ENCODE measurements around the gene WDR70.
A peak's percentile ranks its signal among the peaks of the same experiment; 100 is the strongest.

WDR70 gene

DNA sequence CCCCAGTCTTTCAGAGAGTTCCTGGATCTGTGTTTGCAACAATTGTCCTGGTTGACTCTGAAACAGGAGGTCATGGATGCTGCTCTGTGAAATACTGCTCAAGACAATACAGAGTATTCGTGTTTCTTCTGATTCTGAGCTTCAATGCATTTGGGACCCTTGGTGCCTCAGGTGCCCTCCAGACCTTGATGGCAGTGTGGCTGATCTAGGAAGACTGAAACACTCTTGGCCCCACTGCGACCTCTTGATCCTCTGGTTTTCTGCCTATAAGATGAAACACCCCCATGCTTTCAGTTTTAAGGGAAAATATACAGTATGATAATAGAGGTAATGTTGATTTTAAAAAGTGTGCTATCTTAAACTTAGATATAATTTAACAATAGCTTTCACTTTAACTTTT, 393.1 kb downstream of the WDR70 start:
- H3K14ac ChIP-seq (ENCODE audit: low read length) = peak overlapping the region; percentile 79
- no peaks in the 10 kb centered on the region for H3K27me3 ChIP-seq (ENCODE audit: insufficient read depth, low read length)
- H4K8ac ChIP-seq (ENCODE audit: low read depth, low read length) = peak overlapping the region; percentile 17
- no peak overlapping the region for H3K9ac ChIP-seq (ENCODE audit: low read length)
- H2BK5ac ChIP-seq (ENCODE audit: low read depth, low read length, poor library complexity) = peak overlapping the region; percentile 93
- peak overlapping the region; percentile 49 for H3K4ac ChIP-seq (ENCODE audit: low read depth, low read length)
- H3K4me3 ChIP-seq (ENCODE audit: low read depth, low read length) = no peak overlapping the region
- peak overlapping the region; percentile 27 for H3K4me2 ChIP-seq (ENCODE audit: low read length)
- H3K79me2 ChIP-seq (ENCODE audit: control insufficient read depth, insufficient read depth, low read length, poor library complexity) = peaks cover 4% of the 10 kb centered on the region
- peak overlapping the region; percentile 97 for H2BK120ac ChIP-seq (ENCODE audit: insufficient read depth, low read length, poor library complexity)
- no peaks in the 10 kb centered on the region for H3K36me3 ChIP-seq (ENCODE audit: control insufficient read depth in 1 of 2, insufficient read depth in 2 of 2, low read length in 2 of 2)
- no peak overlapping the region for H2AFZ ChIP-seq (ENCODE audit: insufficient read depth, low read length, poor library complexity)
- peak overlapping the region; percentile 23 for H2AK5ac ChIP-seq (ENCODE audit: low read length)
- H3K9me3 ChIP-seq (ENCODE audit: insufficient read depth, low read depth, low read length) = no peaks in the 10 kb centered on the region
- peaks cover 32% of the 10 kb centered on the region for H3K79me1 ChIP-seq (ENCODE audit: low read length)
- H4K12ac ChIP-seq (ENCODE audit: low read depth, low read length) = no peak overlapping the region
- peaks cover 18 to 24% of the 10 kb centered on the region in 2 experiments for H3K4me1 ChIP-seq (ENCODE audit: control insufficient read depth in 1 of 2, insufficient read depth in 2 of 2, low read length in 2 of 2)
- WGBS (ENCODE audit: extremely low coverage, insufficient coverage, insufficient read length) = no CpG with 5 or more reads among the region's 2 CpGs
- H3K23ac ChIP-seq (ENCODE audit: low read length) = no peak overlapping the region
- DNase-seq = no peak
- H2BK12ac ChIP-seq (ENCODE audit: low read length) = peak overlapping the region; percentile 67
- peak overlapping the region; percentile 85 for H4K91ac ChIP-seq (ENCODE audit: low read depth, low read length)
- H3K18ac ChIP-seq (ENCODE audit: low read length) = peak overlapping the region; percentile 84
- H3K27ac ChIP-seq (ENCODE audit: low read depth, low read length) = peak overlapping the region; percentile 98

GRCh38 chr5:37773809-37774208, 394.7 kb downstream of the WDR70 start:
- peak overlapping the region; percentile 45 for H4K91ac ChIP-seq (ENCODE audit: low read depth, low read length)
- H3K79me1 ChIP-seq (ENCODE audit: low read length) = peaks cover 34% of the 10 kb centered on the region
- H3K23ac ChIP-seq (ENCODE audit: low read length) = no peak overlapping the region
- H3K4me2 ChIP-seq (ENCODE audit: low read length) = no peak overlapping the region
- peaks cover 20 to 27% of the 10 kb centered on the region in 2 experiments for H3K4me1 ChIP-seq (ENCODE audit: control insufficient read depth in 1 of 2, insufficient read depth in 2 of 2, low read length in 2 of 2)
- H3K36me3 ChIP-seq (ENCODE audit: control insufficient read depth in 1 of 2, insufficient read depth in 2 of 2, low read length in 2 of 2) = no peaks in the 10 kb centered on the region
- peak overlapping the region; percentile 29 for H2BK120ac ChIP-seq (ENCODE audit: insufficient read depth, low read length, poor library complexity)
- peak overlapping the region; percentile 84 for H2AK5ac ChIP-seq (ENCODE audit: low read length)
- no peak overlapping the region for H2BK5ac ChIP-seq (ENCODE audit: low read depth, low read length, poor library complexity)
- H3K79me2 ChIP-seq (ENCODE audit: control insufficient read depth, insufficient read depth, low read length, poor library complexity) = peaks cover 4% of the 10 kb centered on the region
- H2BK12ac ChIP-seq (ENCODE audit: low read length) = peak overlapping the region; percentile 92
- no peak overlapping the region for H3K14ac ChIP-seq (ENCODE audit: low read length)
- no CpG with 5 or more reads among the region's 1 CpG for WGBS (ENCODE audit: extremely low coverage, insufficient coverage, insufficient read length)
- H3K27me3 ChIP-seq (ENCODE audit: insufficient read depth, low read length) = no peaks in the 10 kb centered on the region
- peaks cover 2% of the 10 kb centered on the region for H3K9me3 ChIP-seq (ENCODE audit: insufficient read depth, low read depth, low read length)
- H3K4ac ChIP-seq (ENCODE audit: low read depth, low read length) = no peak overlapping the region
- H3K27ac ChIP-seq (ENCODE audit: low read depth, low read length) = no peak overlapping the region
- no peak overlapping the region for H3K18ac ChIP-seq (ENCODE audit: low read length)
- no peak overlapping the region for H4K8ac ChIP-seq (ENCODE audit: low read depth, low read length)
- no peak for DNase-seq
- no peak overlapping the region for H2AFZ ChIP-seq (ENCODE audit: insufficient read depth, low read length, poor library complexity)
- no peak overlapping the region for H3K9ac ChIP-seq (ENCODE audit: low read length)
- H3K4me3 ChIP-seq (ENCODE audit: low read depth, low read length) = no peak overlapping the region
- no peak overlapping the region for H4K12ac ChIP-seq (ENCODE audit: low read depth, low read length)

GRCh38 chr5:37774912-37775483, 395.9 kb downstream of the WDR70 start:
- Histone ChIP-seq H2AFZ (ENCODE audit: insufficient read depth, low read length, poor library complexity) (no peak overlapping the region), H3K36me3 (ENCODE audit: control insufficient read depth in 1 of 2, insufficient read depth in 2 of 2, low read length in 2 of 2) (no peaks in the 10 kb centered on the region), H3K27ac (ENCODE audit: low read depth, low read length) (no peak overlapping the region), H4K12ac (ENCODE audit: low read depth, low read length) (no peak overlapping the region), H3K4me1 (ENCODE audit: control insufficient read depth in 1 of 2, insufficient read depth in 2 of 2, low read length in 2 of 2) (peaks cover 17 to 22% of the 10 kb centered on the region in 2 experiments), H4K91ac (ENCODE audit: low read depth, low read length) (peak overlapping the region; percentile 42), H3K4me3 (ENCODE audit: low read depth, low read length) (no peak overlapping the region), H2BK120ac (ENCODE audit: insufficient read depth, low read length, poor library complexity) (no peak overlapping the region), H2BK5ac (ENCODE audit: low read depth, low read length, poor library complexity) (no peak overlapping the region), H2AK5ac (ENCODE audit: low read length) (no peak overlapping the region), H3K23ac (ENCODE audit: low read length) (no peak overlapping the region), H3K18ac (ENCODE audit: low read length) (no peak overlapping the region), H3K14ac (ENCODE audit: low read length) (no peak overlapping the region), H2BK12ac (ENCODE audit: low read length) (no peak overlapping the region), H3K4ac (ENCODE audit: low read depth, low read length) (no peak overlapping the region), H3K79me1 (ENCODE audit: low read length) (peaks cover 31% of the 10 kb centered on the region), H3K27me3 (ENCODE audit: insufficient read depth, low read length) (no peaks in the 10 kb centered on the region), H3K79me2 (ENCODE audit: control insufficient read depth, insufficient read depth, low read length, poor library complexity) (peaks cover 4% of the 10 kb centered on the region), H4K8ac (ENCODE audit: low read depth, low read length) (no peak overlapping the region), H3K9ac (ENCODE audit: low read length) (no peak overlapping the region), H3K9me3 (ENCODE audit: insufficient read depth, low read depth, low read length) (peaks cover 2% of the 10 kb centered on the region), H3K4me2 (ENCODE audit: low read length) (no peak overlapping the region)
- peak; percentile 63 to 86 for DNase-seq
- no CpG with 5 or more reads among the region's 9 CpGs for WGBS (ENCODE audit: extremely low coverage, insufficient coverage, insufficient read length)

GRCh38 chr5:37776826-37777225, 397.7 kb downstream of the WDR70 start:
- H3K9me3 ChIP-seq (ENCODE audit: insufficient read depth, low read depth, low read length) = peaks cover 2% of the 10 kb centered on the region
- H2BK5ac ChIP-seq (ENCODE audit: low read depth, low read length, poor library complexity) = peak overlapping the region; percentile 70
- peak overlapping the region; percentile 22 for H3K18ac ChIP-seq (ENCODE audit: low read length)
- H3K27ac ChIP-seq (ENCODE audit: low read depth, low read length) = peak overlapping the region; percentile 54
- H3K4me1 ChIP-seq (ENCODE audit: control insufficient read depth in 1 of 2, insufficient read depth in 2 of 2, low read length in 2 of 2) = peaks cover 12 to 16% of the 10 kb centered on the region in 2 experiments
- peak overlapping the region; percentile 65 for H3K14ac ChIP-seq (ENCODE audit: low read length)
- peaks cover 2% of the 10 kb centered on the region for H3K79me2 ChIP-seq (ENCODE audit: control insufficient read depth, insufficient read depth, low read length, poor library complexity)
- H4K91ac ChIP-seq (ENCODE audit: low read depth, low read length) = peak overlapping the region; percentile 82
- H3K4me3 ChIP-seq (ENCODE audit: low read depth, low read length) = no peak overlapping the region
- H2BK120ac ChIP-seq (ENCODE audit: insufficient read depth, low read length, poor library complexity) = peak overlapping the region; percentile 91
- H3K4me2 ChIP-seq (ENCODE audit: low read length) = no peak overlapping the region
- peak overlapping the region; percentile 55 for H4K12ac ChIP-seq (ENCODE audit: low read depth, low read length)
- no peak overlapping the region for H3K23ac ChIP-seq (ENCODE audit: low read length)
- H3K9ac ChIP-seq (ENCODE audit: low read length) = no peak overlapping the region
- peak overlapping the region; percentile 82 for H2BK12ac ChIP-seq (ENCODE audit: low read length)
- peak; percentile 38 to 42 for DNase-seq
- peaks cover 24% of the 10 kb centered on the region for H3K79me1 ChIP-seq (ENCODE audit: low read length)
- no peaks in the 10 kb centered on the region for H3K36me3 ChIP-seq (ENCODE audit: control insufficient read depth in 1 of 2, insufficient read depth in 2 of 2, low read length in 2 of 2)
- H2AFZ ChIP-seq (ENCODE audit: insufficient read depth, low read length, poor library complexity) = peak overlapping the region; percentile 3
- no CpG with 5 or more reads among the region's 7 CpGs for WGBS (ENCODE audit: extremely low coverage, insufficient coverage, insufficient read length)
- H3K4ac ChIP-seq (ENCODE audit: low read depth, low read length) = peak overlapping the region; percentile 29
- no peaks in the 10 kb centered on the region for H3K27me3 ChIP-seq (ENCODE audit: insufficient read depth, low read length)
- peak overlapping the region; percentile 52 for H4K8ac ChIP-seq (ENCODE audit: low read depth, low read length)
- peak overlapping the region; percentile 71 for H2AK5ac ChIP-seq (ENCODE audit: low read length)
